Activated naive CD4-positive, alpha-beta T cell (primary cell): ENCODE results near the gene GCAT.

Experiments
- DNase-seq, 4 experiments: peaks; one replicate each; lab custom pipeline; 2025; lab: John Stamatoyannopoulos, UW

The GCAT gene

GRCh38 chr22:37842015-37842793, 34.5 kb downstream of the GCAT start:
- no peak for DNase-seq

- peak in 2 of 4 experiments; percentile 12 to 53 for DNase-seq
Measured at GRCh38 chr22:37843741-37844089, 36.0 kb downstream of the GCAT start.

- no peak for DNase-seq
Measured at GRCh38 chr22:37844904-37845329, 37.2 kb downstream of the GCAT start.

GRCh38 chr22:37846433-37846832, 38.7 kb downstream of the GCAT start:
- DNase-seq: no peak

- no peak for DNase-seq
Measured at GRCh38 chr22:37848587-37849088, 40.9 kb downstream of the GCAT start.

GRCh38 chr22:37849089-37849751, 41.5 kb downstream of the GCAT start, which contains the start of gene EIF3L:
Gene EIF3L, plus strand, starts transcription at chr22:37849419. Its CDS starts 31 bp downstream, at chr22:37849450.
- peak; percentile 65 to 83 (median 78) for DNase-seq

- no peak for DNase-seq
Measured at GRCh38 chr22:37850801-37851200, 43.1 kb downstream of the GCAT start.

- no peak for DNase-seq
Measured at GRCh38 chr22:37852418-37852817, 44.7 kb downstream of the GCAT start.

GRCh38 chr22:37854946-37855345, 47.2 kb downstream of the GCAT start:
- no peak for DNase-seq

- no peak for DNase-seq
Measured at GRCh38 chr22:37855462-37855861, 47.7 kb downstream of the GCAT start.

- DNase-seq: no peak
Measured at GRCh38 chr22:37860796-37861421, 53.2 kb downstream of the GCAT start.

GRCh38 chr22:37862570-37863325, 55.0 kb downstream of the GCAT start:
- DNase-seq: no peak

GRCh38 chr22:37865510-37865909, 57.8 kb downstream of the GCAT start:
- no peak for DNase-seq
